ENCODE data around the gene METTL24. TPM values are rescaled to one million over a fixed set of nuclear protein-coding genes. Genes with fewer than 3 reads are reported as not detected.

The METTL24 gene
- total and polyA plus RNA-seq, 10 of the 15 experiments (the other 5 are each of a cell fraction or from before 2014, with no cell fraction given) = 0.20 TPM; not detected in 9

DNA sequence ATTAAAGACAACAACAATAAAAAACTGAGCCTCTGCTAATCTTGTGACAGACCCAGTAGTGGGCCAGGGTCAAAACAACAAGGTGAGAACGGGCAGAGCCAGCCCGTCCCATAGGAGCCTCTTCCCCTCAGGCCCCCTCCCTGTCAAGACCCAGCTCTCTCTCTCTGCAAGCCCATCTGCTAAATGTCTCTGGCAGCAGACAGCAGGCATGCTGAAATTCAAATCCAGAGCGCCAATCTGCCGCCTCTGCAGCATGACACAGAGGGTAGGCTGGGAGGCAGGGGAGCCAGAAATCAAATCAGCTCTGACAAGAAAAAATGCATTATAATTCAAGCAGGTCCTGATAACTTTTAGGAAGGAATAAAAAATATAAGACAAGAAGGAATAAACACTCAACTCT, 26.3 kb downstream of the METTL24 start:
- BruUV-seq (replicated peaks) = no TSS peak
- 28% methylated on average over 4 of the region's 4 CpGs for WGBS (ENCODE audit: insufficient coverage, insufficient replicate concordance, low lambda C conversion rate, missing lambda C conversion rate)
- intact Hi-C loops (cut with micrococcal nuclease; ENCODE audit: unreplicated experiment) = no loop called here
- H2AFZ ChIP-seq (ENCODE audit: control insufficient read depth, low read depth, low read length) = no peak overlapping the region
- H3K27me3 ChIP-seq (replicated peaks in 1 of 2; ENCODE audit: control insufficient read depth in 2 of 2, insufficient read depth in 2 of 2, low read length in 1 of 2) = no peaks in the 10 kb centered on the region; a peak in 1 of 4 replicates
- TF ChIP-seq FOS (IDR thresholded peaks at IDR 0.05; ENCODE audit: borderline replicate concordance, extremely low read depth, insufficient read length) (no peak), TBL1XR1 (IDR thresholded peaks at IDR 0.05; ENCODE audit: low read depth, low read length) (no peak), EZH2 (IDR thresholded peaks at IDR 0.05; ENCODE audit: borderline replicate concordance, control insufficient read depth, low read depth, low read length) (no peak), JUNB (IDR thresholded peaks at IDR 0.05) (no peak), ZNF687 (IDR thresholded peaks at IDR 0.05) (no peak), HDAC6 (IDR thresholded peaks at IDR 0.05; ENCODE audit: unreplicated experiment) (no peak), RELA (IDR thresholded peaks at IDR 0.05; ENCODE audit: borderline replicate concordance, partially characterized antibody) (no peak), HDGF (IDR thresholded peaks at IDR 0.05) (no peak), SMAD1 (IDR thresholded peaks at IDR 0.05; ENCODE audit: low read depth, partially characterized antibody) (no peak), USF2 (IDR thresholded peaks at IDR 0.05; ENCODE audit: borderline replicate concordance, low read depth, low read length) (no peak), HCFC1 (IDR thresholded peaks at IDR 0.05; ENCODE audit: low read length) (no peak), RFX5 (IDR thresholded peaks at IDR 0.05; ENCODE audit: low read depth, low read length) (no peak), EGR1 (IDR thresholded peaks at IDR 0.05; ENCODE audit: borderline replicate concordance in 1 of 2, low read depth in 2 of 2, low read length in 2 of 2) (no peak), KLF5 (IDR thresholded peaks at IDR 0.05; ENCODE audit: partially characterized antibody) (no peak), FOXM1 (IDR thresholded peaks at IDR 0.05; ENCODE audit: low read depth, low read length) (no peak)
- TF ChIP-seq, protein P1, sequence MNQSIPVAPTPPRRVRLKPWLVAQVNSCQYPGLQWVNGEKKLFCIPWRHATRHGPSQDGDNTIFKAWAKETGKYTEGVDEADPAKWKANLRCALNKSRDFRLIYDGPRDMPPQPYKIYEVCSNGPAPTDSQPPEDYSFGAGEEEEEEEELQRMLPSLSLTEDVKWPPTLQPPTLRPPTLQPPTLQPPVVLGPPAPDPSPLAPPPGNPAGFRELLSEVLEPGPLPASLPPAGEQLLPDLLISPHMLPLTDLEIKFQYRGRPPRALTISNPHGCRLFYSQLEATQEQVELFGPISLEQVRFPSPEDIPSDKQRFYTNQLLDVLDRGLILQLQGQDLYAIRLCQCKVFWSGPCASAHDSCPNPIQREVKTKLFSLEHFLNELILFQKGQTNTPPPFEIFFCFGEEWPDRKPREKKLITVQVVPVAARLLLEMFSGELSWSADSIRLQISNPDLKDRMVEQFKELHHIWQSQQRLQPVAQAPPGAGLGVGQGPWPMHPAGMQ (IDR thresholded peaks at IDR 0.05; ENCODE audit: borderline replicate concordance) = no peak
- TF ChIP-seq, protein P2, sequence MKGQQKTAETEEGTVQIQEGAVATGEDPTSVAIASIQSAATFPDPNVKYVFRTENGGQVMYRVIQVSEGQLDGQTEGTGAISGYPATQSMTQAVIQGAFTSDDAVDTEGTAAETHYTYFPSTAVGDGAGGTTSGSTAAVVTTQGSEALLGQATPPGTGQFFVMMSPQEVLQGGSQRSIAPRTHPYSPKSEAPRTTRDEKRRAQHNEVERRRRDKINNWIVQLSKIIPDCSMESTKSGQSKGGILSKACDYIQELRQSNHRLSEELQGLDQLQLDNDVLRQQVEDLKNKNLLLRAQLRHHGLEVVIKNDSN (IDR thresholded peaks at IDR 0.05; ENCODE audit: borderline replicate concordance, extremely low read length, insufficient read depth, low read depth, low read length) = no peak
- H3K4me3 ChIP-seq = no peak overlapping the region
- H3K4me1 ChIP-seq (ENCODE audit: control insufficient read depth, insufficient read depth, low read length) = no peaks in the 10 kb centered on the region
- no peak overlapping the region for H3K4me2 ChIP-seq (ENCODE audit: control insufficient read depth, insufficient read depth)
- H3K27ac ChIP-seq (ENCODE audit: control insufficient read depth, insufficient read depth) = no peak overlapping the region
- FAIRE-seq = no peak
- H3K36me3 ChIP-seq (ENCODE audit: control insufficient read depth in 2 of 2, insufficient read depth in 2 of 2, low read length in 1 of 2) = no peaks in the 10 kb centered on the region
- ATAC-seq = no peak
- no peak for DNase-seq (ENCODE audit: low read depth, low spot score)
- H3K9ac ChIP-seq (ENCODE audit: control insufficient read depth, insufficient read depth, low read length) = no peak overlapping the region
- no peaks in the 10 kb centered on the region for H3K9me3 ChIP-seq (replicated peaks; ENCODE audit: control insufficient read depth, insufficient read depth, low read length)
- H3K79me2 ChIP-seq (ENCODE audit: control insufficient read depth, insufficient read depth, low read length) = no peaks in the 10 kb centered on the region
- ChIA-PET CTCF (no interaction called here), RAD21 (ENCODE audit: unreplicated experiment) (no interaction called here), SMC1A (ENCODE audit: uncharacterized antibody, unreplicated experiment) (no interaction called here), POLR2A (interaction anchor here (0.6 kb wide), 1 partner anchor 21 kb away, joined by 4 read pairs; no protein-coding TSS in a partner anchor)
- in situ Hi-C loops (cut with MboI) = no loop called here
- H4K20me1 ChIP-seq (ENCODE audit: control insufficient read depth, insufficient read depth) = no peaks in the 10 kb centered on the region; the same call in 1 of the 2 replicates

All from GM12878 (cell line).